ENCODE data around the gene COPA. TPM values are rescaled to one million over a fixed set of nuclear protein-coding genes. Genes with fewer than 3 reads are reported as not detected.

The COPA gene
- total RNA-seq, 1 donor from 2014 or later, result 56.3 TPM

GRCh38 chr1:160360227-160360695, 17.2 kb upstream of the COPA start:
- H3K4me3 ChIP-seq, result no peak overlapping the region
- no peaks in the 10 kb centered on the region for H3K9me3 ChIP-seq
- no peak for DNase-seq (ENCODE audit: low spot score in 2 of 2)
- peaks cover 35 to 52% of the 10 kb centered on the region in 2 donors for H3K36me3 ChIP-seq
- H3K27me3 ChIP-seq, result no peaks in the 10 kb centered on the region
- no peaks in the 10 kb centered on the region for H3K4me1 ChIP-seq
- TF ChIP-seq, protein P1, sequence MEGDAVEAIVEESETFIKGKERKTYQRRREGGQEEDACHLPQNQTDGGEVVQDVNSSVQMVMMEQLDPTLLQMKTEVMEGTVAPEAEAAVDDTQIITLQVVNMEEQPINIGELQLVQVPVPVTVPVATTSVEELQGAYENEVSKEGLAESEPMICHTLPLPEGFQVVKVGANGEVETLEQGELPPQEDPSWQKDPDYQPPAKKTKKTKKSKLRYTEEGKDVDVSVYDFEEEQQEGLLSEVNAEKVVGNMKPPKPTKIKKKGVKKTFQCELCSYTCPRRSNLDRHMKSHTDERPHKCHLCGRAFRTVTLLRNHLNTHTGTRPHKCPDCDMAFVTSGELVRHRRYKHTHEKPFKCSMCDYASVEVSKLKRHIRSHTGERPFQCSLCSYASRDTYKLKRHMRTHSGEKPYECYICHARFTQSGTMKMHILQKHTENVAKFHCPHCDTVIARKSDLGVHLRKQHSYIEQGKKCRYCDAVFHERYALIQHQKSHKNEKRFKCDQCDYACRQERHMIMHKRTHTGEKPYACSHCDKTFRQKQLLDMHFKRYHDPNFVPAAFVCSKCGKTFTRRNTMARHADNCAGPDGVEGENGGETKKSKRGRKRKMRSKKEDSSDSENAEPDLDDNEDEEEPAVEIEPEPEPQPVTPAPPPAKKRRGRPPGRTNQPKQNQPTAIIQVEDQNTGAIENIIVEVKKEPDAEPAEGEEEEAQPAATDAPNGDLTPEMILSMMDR (IDR thresholded peaks at IDR 0.05), result no peak
- no peak overlapping the region for H3K27ac ChIP-seq
- intact Hi-C loops (cut with DNase I), result no loop called here

DNA sequence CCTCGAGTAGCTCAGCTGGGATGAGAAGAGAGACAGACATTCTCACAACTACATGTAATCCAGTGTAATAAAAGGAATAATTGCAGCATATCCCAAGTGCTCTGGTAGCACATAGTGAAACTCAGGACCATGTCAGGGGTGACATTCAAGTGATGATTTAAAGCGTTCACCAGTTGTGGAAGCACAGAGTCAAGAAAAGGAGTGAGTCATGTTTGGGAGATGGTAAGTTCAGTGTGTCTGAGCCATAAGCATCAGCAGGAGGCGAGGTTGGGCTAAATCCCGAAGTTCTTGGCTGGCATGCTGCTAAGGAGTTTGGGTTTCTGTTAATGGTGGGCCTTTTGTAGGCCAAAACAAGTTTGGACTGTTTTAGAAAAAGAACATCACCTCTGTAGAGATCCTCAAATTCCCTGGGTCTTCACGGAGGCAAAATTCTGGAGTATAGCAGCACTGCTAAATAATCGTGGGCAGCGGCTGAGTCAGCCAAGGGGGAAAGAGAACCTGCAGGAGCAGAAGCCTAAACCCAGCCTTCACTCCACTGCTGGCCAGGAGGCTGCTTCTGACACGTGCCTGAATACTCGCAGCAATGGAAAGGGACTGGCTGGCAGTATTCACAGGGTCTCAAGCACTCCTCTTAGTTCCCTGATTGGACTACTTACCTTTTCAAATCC, 16.6 kb upstream of the COPA start:
- no peaks in the 10 kb centered on the region for H3K9me3 ChIP-seq
- H3K27me3 ChIP-seq, result no peaks in the 10 kb centered on the region
- no peaks in the 10 kb centered on the region for H3K4me1 ChIP-seq
- H3K36me3 ChIP-seq, result peaks cover 41 to 58% of the 10 kb centered on the region in 2 donors
- no peak for DNase-seq (ENCODE audit: low spot score in 2 of 2)
- H3K4me3 ChIP-seq, result no peak overlapping the region
- TF ChIP-seq, protein P1 (IDR thresholded peaks at IDR 0.05), result no peak
- no peak overlapping the region for H3K27ac ChIP-seq
- intact Hi-C loops (cut with DNase I), result no loop called here

GRCh38 chr1:160358073-160358472, 15.0 kb upstream of the COPA start:
- Histone ChIP-seq H3K36me3 (peaks cover 57 to 74% of the 10 kb centered on the region in 2 donors), H3K4me1 (no peaks in the 10 kb centered on the region), H3K9me3 (no peaks in the 10 kb centered on the region), H3K27me3 (no peaks in the 10 kb centered on the region), H3K27ac (no peak overlapping the region), H3K4me3 (no peak overlapping the region)
- TF ChIP-seq, protein P1 (IDR thresholded peaks at IDR 0.05), result no peak
- DNase-seq (ENCODE audit: low spot score in 2 of 2), result no peak
- intact Hi-C loops (cut with DNase I), result no loop called here

DNA sequence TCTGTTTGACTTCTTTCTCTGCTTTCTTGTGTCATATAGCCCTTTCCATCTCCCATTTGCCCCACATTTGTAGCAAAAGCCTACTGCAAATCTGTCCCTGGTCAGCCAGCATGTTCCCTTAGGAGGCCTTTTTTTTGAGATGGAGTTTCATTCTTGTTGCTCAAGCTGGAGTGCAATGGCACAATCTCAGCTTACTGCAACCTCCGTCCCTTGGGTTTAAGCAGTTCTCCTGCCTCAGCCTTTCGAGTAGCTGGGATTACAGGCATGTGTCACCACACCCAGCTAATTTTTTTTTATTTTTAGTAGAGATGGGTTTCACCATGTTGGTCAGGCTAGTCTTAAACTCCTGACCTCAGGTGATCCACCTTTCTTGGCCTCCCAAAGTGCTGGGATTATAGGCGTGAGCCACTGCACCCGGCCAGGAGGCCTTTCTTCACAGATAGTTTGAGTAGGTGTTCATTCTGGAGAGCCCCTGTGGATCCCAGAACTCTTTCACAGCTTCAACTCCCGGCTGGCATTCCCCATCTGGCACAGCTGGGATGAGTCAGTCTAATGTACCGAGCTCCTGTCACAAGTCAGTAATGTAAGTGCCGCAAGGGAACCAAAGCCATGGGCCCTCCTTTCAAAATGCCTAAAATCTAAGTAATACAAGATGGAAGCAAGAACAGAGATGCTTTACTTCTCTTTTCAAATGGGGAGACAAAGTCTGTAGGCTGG, 14.4 kb upstream of the COPA start:
- H3K36me3 ChIP-seq, result peaks cover 63 to 80% of the 10 kb centered on the region in 2 donors
- H3K27ac ChIP-seq, result no peak overlapping the region
- intact Hi-C loops (cut with DNase I), result no loop called here

DNA sequence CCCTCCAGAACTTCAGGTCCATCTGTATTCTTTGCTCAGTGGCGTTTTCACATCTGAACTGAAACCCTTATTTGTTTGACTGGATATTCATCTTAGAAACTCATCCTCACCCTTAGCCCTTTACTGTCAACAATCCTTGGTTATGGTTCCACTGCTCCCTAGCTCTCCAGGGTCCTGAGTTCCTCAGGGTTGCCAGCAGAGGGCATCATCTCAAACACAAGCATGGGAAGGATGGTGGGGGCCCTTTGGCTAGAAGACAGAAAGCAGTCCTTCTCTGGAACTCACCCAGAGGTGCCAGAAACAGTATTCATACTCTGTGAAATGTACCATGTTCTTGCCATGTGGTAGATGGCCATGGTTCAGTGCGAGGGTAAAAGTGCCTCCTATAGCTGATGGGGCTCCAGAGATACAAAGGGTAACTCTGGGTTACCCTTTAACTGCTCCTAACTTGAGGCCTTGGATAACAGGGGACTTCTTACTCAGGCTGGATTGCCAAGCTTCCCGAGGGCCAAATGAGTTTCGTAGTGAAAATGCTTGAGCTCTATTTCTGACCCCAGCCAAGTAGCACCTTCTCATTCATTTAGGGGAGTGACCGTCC, 11.4 kb upstream of the COPA start:
- H3K4me1 ChIP-seq, result no peaks in the 10 kb centered on the region
- DNase-seq (ENCODE audit: low spot score in 2 of 2), result no peak
- peaks cover 90 to 98% of the 10 kb centered on the region in 2 donors for H3K36me3 ChIP-seq
- no peak overlapping the region for H3K27ac ChIP-seq
- TF ChIP-seq, protein P1 (IDR thresholded peaks at IDR 0.05), result peak in 1 of 3 experiments; percentile 8
- no peak overlapping the region for H3K4me3 ChIP-seq
- no peaks in the 10 kb centered on the region for H3K9me3 ChIP-seq
- no peaks in the 10 kb centered on the region for H3K27me3 ChIP-seq
- intact Hi-C loops (cut with DNase I), result no loop called here

More for the DNA sequence above, 14.4 kb upstream of the COPA start:
- Histone ChIP-seq H3K4me1 (no peaks in the 10 kb centered on the region), H3K4me3 (no peak overlapping the region), H3K9me3 (no peaks in the 10 kb centered on the region), H3K27me3 (no peaks in the 10 kb centered on the region)
- DNase-seq (ENCODE audit: low spot score in 2 of 2), result no peak
- TF ChIP-seq, protein P1 (IDR thresholded peaks at IDR 0.05), result no peak
